Bronchus fibroblast of lung (primary cell): ENCODE data around the gene UBE2K. TPM values are rescaled to one million over a fixed set of nuclear protein-coding genes. Genes with fewer than 3 reads are reported as not detected.

Source experiments
- total RNA-seq: library from RNA; depleted of rRNA; stranded (reverse); fragments of >200 nt; gene quantifications from 2 replicates; pipeline ENCODE4 v1.2.3, GENCODE V29; 2015

The UBE2K gene
- 9.8 and 16.5 TPM in 2 replicates for total RNA-seq

DNA sequence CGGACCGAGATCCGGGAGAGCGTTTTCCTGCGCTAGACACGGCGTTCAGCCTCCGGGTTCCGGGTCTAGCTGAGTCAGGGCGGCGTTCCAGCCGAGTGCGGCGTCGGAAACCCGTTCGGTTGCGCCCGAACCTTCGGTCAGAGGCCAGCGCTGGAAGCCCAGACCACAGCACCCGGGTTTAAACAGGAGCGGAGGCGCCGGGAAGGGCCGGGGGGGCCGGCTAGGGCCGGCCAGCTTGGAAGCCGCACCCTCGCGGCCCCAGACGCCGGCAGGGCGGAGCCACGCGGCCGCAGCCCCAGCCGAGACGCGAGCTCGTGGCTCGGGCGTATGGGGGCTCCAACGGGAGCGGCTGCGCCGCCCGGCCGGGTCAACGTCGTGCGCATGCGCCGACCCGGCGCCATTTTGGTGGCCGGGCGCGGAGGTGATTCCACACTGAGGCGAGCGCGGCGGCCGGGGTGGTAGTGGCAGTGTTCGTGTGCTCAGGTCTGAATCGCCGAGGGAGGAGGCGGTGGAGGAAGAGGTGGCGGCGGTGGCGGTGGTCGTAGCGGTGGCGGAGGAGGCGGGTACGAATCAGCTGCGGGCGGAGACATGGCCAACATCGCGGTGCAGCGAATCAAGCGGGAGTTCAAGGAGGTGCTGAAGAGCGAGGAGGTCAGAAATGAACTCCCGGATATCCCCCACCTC lies at the start of gene UBE2K:
Gene UBE2K, plus strand, starts transcription at position 397 of the 684 bp plus-strand sequence. Its CDS starts 192 bp downstream, at position 589.

Other genes starting within 250 kb of the UBE2K start
- gene RPL9, start 239.2 kb upstream of the UBE2K start, total RNA-seq = 3,865 and 4,772 TPM in 2 replicates
- gene LIAS, start 239.1 kb upstream of the UBE2K start, total RNA-seq = 5.5 and 7.4 TPM in 2 replicates
- gene UGDH, start 170.7 kb upstream of the UBE2K start, total RNA-seq = 94.7 and 96.3 TPM in 2 replicates
- gene SMIM14, start 59.3 kb upstream of the UBE2K start, total RNA-seq = 8.9 and 9.2 TPM in 2 replicates